HepG2 (cell line): ENCODE data around the gene ZG16. TPM values are rescaled to one million over a fixed set of nuclear protein-coding genes. Genes with fewer than 3 reads are reported as not detected.

Experiments
- ATAC-seq: fragments of 200-7000 bp; cut with Tn5 transposase; 3 replicates; pipeline ENCODE4 v1.9.1; 2020; ENCODE audit warnings: mild to moderate bottlenecking, moderate library complexity
- BruUV-seq: library from RNA; stranded (reverse); fragments of 400-500 nt; replicated peaks from 2 replicates; lab custom pipeline; 2021; lab: Mats Ljungman, UMichigan
- CTCF ChIA-PET: fragments of 300-600 bp; formaldehyde crosslinking; extraction: SDS; loops from one replicate; lab custom pipeline; 2021; ENCODE audit warnings: low total read pairs, inconsistent platforms, low intra/inter-chr PET ratio; lab: Yijun Ruan, JAX
- POLR2A ChIA-PET: fragments of 350-600 bp; sonication (Branson Sonifier 250); formaldehyde crosslinking; loops from one replicate; lab custom pipeline; 2020; ENCODE audit warnings: antibody characterized with exemption, inconsistent platforms; lab: Yijun Ruan, JAX
- DNase-seq: peaks from one replicate; pipeline ENCODE4 v3.0.0-alpha.2; 2015; ENCODE audit warnings: low spot score
- FAIRE-seq: peaks from 3 replicates; lab custom pipeline; 2011; peaks lifted over from hg19 to GRCh38; lab: Jason Lieb, UNC
- H2AFZ ChIP-seq: one replicate; pipeline ENCODE4 v1.6.1; 2011; ENCODE audit warnings: low read length, inconsistent platforms
- H3K27ac ChIP-seq: fragments of 300-600 bp; 3 replicates; pipeline ENCODE4 v1.8.0; 2011; ENCODE audit warnings: mixed run types, mild to moderate bottlenecking, mixed read lengths, low read length, inconsistent platforms; ENCODE audit not compliant: insufficient read depth; ENCODE audit errors: extremely low read length
- H3K27me3 ChIP-seq, 2 experiments: fragments of 200-600 bp in 1 of 2; 2 replicates in 1 of 2; 3 replicates in 1 of 2; pipeline versions ENCODE4 v1.6.0 to v1.8.0; 2011; ENCODE audit warnings: low read length in 2 of 2, mild to moderate bottlenecking in 2 of 2, moderate library complexity in 2 of 2, inconsistent platforms in 1 of 2; ENCODE audit not compliant: insufficient read depth in 2 of 2, control insufficient read depth in 1 of 2
- H3K36me3 ChIP-seq, 2 experiments: fragments of 200-600 bp in 1 of 2; replicated peaks in 1 of 2; 2 replicates in 1 of 2; 3 replicates in 1 of 2; pipeline versions ENCODE4 v1.5.1 to v1.8.0; 2011; ENCODE audit warnings: low read length in 2 of 2, inconsistent platforms in 1 of 2; ENCODE audit not compliant: insufficient read depth in 2 of 2, control insufficient read depth in 1 of 2
- H3K4me1 ChIP-seq: 2 replicates; pipeline ENCODE4 v1.5.1; 2012; ENCODE audit warnings: low read length, inconsistent platforms; ENCODE audit not compliant: insufficient read depth
- H3K4me2 ChIP-seq: 2 replicates; pipeline ENCODE4 v1.6.0; 2011; ENCODE audit warnings: low read depth, low read length, inconsistent platforms
- H3K4me3 ChIP-seq, 3 experiments: fragments of 200-600 bp in 1 of 3; sonication (generic), shearing (Covaris generic) in 1 of 3; replicated peaks in 1 of 3; 2 replicates each; pipeline ENCODE4 v1.5.1; 2011 to 2016; ENCODE audit warnings: low read length in 3 of 3, inconsistent platforms in 2 of 3, low read depth in 2 of 3, mild to moderate bottlenecking in 2 of 3, control low read depth in 1 of 3, mixed read lengths in 1 of 3; ENCODE audit not compliant: insufficient read depth in 1 of 3
- H3K79me2 ChIP-seq: one replicate; pipeline ENCODE4 v1.6.1; 2011; ENCODE audit warnings: low read length, inconsistent platforms; ENCODE audit not compliant: insufficient read depth
- H3K9ac ChIP-seq: 2 replicates; pipeline ENCODE4 v1.6.0; 2011; ENCODE audit warnings: mild to moderate bottlenecking, low read depth, low read length, inconsistent platforms; ENCODE audit not compliant: insufficient read depth
- H3K9me3 ChIP-seq: 2 replicates; pipeline ENCODE4 v1.5.1; 2012; ENCODE audit warnings: mild to moderate bottlenecking, low read length
- H4K20me1 ChIP-seq: 2 replicates; pipeline ENCODE4 v1.6.0; 2011; ENCODE audit warnings: inconsistent platforms, mild to moderate bottlenecking, low read length, moderate library complexity; ENCODE audit not compliant: insufficient read depth
- JUN ChIP-seq: sonication (generic); formaldehyde crosslinking; IDR thresholded peaks from 2 replicates; pipeline ENCODE4 v1.4.0; 2020; ENCODE audit warnings: mild to moderate bottlenecking, missing genetic modification reagents
- SSRP1 ChIP-seq: IDR thresholded peaks from 2 replicates; pipeline ENCODE4 v1.6.1; 2016; ENCODE audit warnings: control low read depth
- ZNF121 ChIP-seq: sonication (generic); formaldehyde crosslinking; IDR thresholded peaks from 2 replicates; pipeline ENCODE4 v1.5.0; 2020; ENCODE audit warnings: mild to moderate bottlenecking, missing genetic modification reagents
- ZNF615 ChIP-seq: sonication (generic); formaldehyde crosslinking; IDR thresholded peaks from 2 replicates; pipeline ENCODE4 v1.5.0; 2020; ENCODE audit warnings: mild to moderate bottlenecking, missing genetic modification reagents, borderline replicate concordance
- WGBS: methylation state at CpG from one replicate; pipeline ENCODE4 v1.1.6; 2017; ENCODE audit warnings: low lambda C conversion rate; 5-methylcytosine and 5-hydroxymethylcytosine counted together
- in situ Hi-C: cut with HindIII; loops from 2 replicates; pipeline ENCODE4 v1.10.0; 2017; ENCODE audit warnings: low pct_unique_long_range_greater_than_20kb; ENCODE audit not compliant: extremely low pct_ligation_motif_present
- intact Hi-C: fragments of 100-400 bp; cut with micrococcal nuclease; formaldehyde crosslinking; loops from one replicate; pipeline ENCODE4 v1.10.0; 2022; ENCODE audit not compliant: unreplicated experiment
- polyA plus RNA-seq, 8 experiments: library from polyadenylated mRNA; depleted of rRNA in 3 of 8; stranded (reverse) in 7 of 8; unstranded in 1 of 8; fragments of >200 nt; fragmentation: Illumina TruSeq in 4 of 8; extraction: Trizol in 4 of 8; gene quantifications; 2 replicates each; pipeline versions ENCODE4 v1.2.1 to v1.2.3, GENCODE V29; 2011 to 2016; ENCODE audit warnings: low read depth in 4 of 8, missing spikeins in 1 of 8, mixed read lengths in 1 of 8; ENCODE audit not compliant: insufficient read depth in 1 of 8
- total RNA-seq, 5 experiments: library from RNA; depleted of rRNA; stranded (reverse); fragments of >200 nt; fragmentation: Illumina TruSeq; extraction: Trizol; gene quantifications; 2 replicates each; pipeline ENCODE4 v1.2.3, GENCODE V29; 2016; ENCODE audit warnings: low read depth in 1 of 5
- TF ChIP-seq, protein P1 (sequence below): sonication (generic); formaldehyde crosslinking; IDR thresholded peaks from 2 replicates; pipeline ENCODE4 v1.5.0; 2020; ENCODE audit warnings: mild to moderate bottlenecking, missing genetic modification reagents, borderline replicate concordance

The ZG16 gene
- total and polyA plus RNA-seq, 2 of the 13 experiments (the other 11 are each of a cell fraction or from before 2014, with no cell fraction given), result 0.04 to 0.07 TPM

DNA sequence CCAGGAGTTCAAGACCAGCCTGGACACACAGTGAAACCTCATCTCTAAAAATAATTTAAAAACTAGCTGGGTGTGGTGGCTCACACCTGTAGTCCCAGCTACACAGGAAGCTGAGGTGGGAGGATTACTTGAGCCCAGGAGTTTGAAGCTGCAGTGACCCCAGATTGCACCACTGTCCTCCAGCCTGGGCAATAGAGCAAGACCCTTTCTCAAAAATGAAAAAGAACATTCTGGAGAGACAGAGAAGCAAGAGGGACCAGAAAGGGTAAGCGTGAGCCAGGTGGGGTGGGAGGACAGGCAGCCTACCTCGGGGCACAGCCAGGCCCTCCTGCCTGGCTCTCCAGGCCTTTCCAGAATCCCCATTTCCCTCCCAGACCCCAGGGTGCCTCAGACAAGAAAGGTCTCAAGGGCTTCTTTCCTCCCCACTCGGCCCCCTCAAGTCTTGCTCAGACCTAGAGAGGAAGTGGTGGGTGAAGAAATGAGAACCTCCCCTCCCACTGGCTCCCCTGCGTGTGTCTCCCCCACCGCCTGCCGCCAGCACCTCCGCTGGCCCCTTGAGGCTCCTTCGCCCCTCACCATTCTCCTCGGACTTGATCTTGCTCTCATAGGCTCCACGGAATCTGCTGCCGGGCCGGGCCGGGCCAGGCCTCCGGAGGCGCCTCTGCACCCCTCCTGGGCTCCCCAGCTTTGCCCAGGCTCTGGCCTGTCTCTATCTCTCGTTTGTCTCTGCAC is 32.8 kb upstream of the ZG16 start:
- peaks cover 42% of the 10 kb centered on the region for H3K4me1 ChIP-seq
- no peak overlapping the region for H2AFZ ChIP-seq
- DNase-seq, result no peak
- H3K79me2 ChIP-seq, result no peaks in the 10 kb centered on the region
- H3K4me3 ChIP-seq, result no peak overlapping the region
- H3K9me3 ChIP-seq, result no peaks in the 10 kb centered on the region
- H3K9ac ChIP-seq, result no peak overlapping the region
- no peak for FAIRE-seq
- H3K4me2 ChIP-seq, result no peak overlapping the region
- intact Hi-C loops, result no loop called here
- WGBS, result 57% methylated on average over 16 of the region's 16 CpGs
- TF ChIP-seq JUN (no peak), ZNF121 (CRISPR knock-in tag) (peak; percentile 67; the same call in 1 of the 2 replicates)
- TF ChIP-seq, all 625 proteins: peak for 1
- POLR2A ChIA-PET, result no interaction called here
- Histone ChIP-seq H3K27ac (no peak overlapping the region), H3K27me3 (peaks cover 0 to 11% of the 10 kb centered on the region in 2 experiments; a peak in 3 of 5 replicates), H4K20me1 (no peaks in the 10 kb centered on the region), H3K36me3 (no peaks in the 10 kb centered on the region)
- CTCF ChIA-PET, result no interaction called here
- no TSS peak for BruUV-seq
- no peak for ATAC-seq
- in situ Hi-C loops, result no loop called here

DNA sequence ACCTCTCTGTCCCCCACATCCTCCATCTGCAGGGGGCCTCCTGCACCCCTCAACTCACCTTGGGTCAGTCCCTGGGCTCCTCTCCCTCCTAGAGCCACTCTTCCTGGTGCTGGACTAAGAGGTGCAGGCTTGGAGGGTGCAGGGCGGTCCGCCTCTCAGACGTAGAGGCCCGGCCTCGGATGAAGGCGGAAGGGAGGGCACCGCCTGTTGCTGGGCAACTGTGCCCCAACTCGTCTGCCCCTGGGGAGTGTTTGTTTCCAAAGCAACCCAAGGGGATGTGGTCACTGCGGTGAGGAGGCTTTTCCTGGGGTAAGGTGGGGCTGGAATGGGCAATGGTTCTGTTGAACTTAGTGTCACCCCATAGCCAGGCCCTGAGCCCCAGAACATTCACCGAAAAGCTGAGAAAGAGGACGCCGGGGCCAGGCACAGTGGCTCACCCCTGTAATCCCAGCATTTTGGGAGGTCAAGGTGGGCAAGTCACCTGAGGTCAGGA is 32.2 kb upstream of the ZG16 start, which contains the start of gene C16orf54:
TSS of gene C16orf54 (minus strand) at position 138 of the 493 bp plus-strand sequence. CDS start 1,039 bp downstream, outside the sequence.
- in situ Hi-C loops, result no loop called here
- ATAC-seq, result no peak
- no peak within 1 kb of the TSS for H3K9ac ChIP-seq

More for the DNA sequence above, 32.2 kb upstream of the ZG16 start, which contains the start of gene C16orf54:
- intact Hi-C loops, result no loop called here
- Histone ChIP-seq H3K4me2 (no peak within 1 kb of the TSS), H3K4me3 (no peak within 1 kb of the TSS), H3K9me3 (no peaks in the 10 kb centered on the region), H3K36me3 (no peaks in the 10 kb centered on the region), H3K4me1 (peaks cover 42% of the 10 kb centered on the region), H4K20me1 (no peaks in the 10 kb centered on the region), H2AFZ (no peak within 1 kb of the TSS), H3K27ac (no peak within 1 kb of the TSS), H3K79me2 (no peaks in the 10 kb centered on the region), H3K27me3 (peaks cover 0 to 11% of the 10 kb centered on the region in 2 experiments; a peak in 3 of 5 replicates)
- TF ChIP-seq ZNF615 (CRISPR knock-in tag) (no peak), SSRP1 (CRISPR knock-in tag) (no peak)
- TF ChIP-seq, protein P1, sequence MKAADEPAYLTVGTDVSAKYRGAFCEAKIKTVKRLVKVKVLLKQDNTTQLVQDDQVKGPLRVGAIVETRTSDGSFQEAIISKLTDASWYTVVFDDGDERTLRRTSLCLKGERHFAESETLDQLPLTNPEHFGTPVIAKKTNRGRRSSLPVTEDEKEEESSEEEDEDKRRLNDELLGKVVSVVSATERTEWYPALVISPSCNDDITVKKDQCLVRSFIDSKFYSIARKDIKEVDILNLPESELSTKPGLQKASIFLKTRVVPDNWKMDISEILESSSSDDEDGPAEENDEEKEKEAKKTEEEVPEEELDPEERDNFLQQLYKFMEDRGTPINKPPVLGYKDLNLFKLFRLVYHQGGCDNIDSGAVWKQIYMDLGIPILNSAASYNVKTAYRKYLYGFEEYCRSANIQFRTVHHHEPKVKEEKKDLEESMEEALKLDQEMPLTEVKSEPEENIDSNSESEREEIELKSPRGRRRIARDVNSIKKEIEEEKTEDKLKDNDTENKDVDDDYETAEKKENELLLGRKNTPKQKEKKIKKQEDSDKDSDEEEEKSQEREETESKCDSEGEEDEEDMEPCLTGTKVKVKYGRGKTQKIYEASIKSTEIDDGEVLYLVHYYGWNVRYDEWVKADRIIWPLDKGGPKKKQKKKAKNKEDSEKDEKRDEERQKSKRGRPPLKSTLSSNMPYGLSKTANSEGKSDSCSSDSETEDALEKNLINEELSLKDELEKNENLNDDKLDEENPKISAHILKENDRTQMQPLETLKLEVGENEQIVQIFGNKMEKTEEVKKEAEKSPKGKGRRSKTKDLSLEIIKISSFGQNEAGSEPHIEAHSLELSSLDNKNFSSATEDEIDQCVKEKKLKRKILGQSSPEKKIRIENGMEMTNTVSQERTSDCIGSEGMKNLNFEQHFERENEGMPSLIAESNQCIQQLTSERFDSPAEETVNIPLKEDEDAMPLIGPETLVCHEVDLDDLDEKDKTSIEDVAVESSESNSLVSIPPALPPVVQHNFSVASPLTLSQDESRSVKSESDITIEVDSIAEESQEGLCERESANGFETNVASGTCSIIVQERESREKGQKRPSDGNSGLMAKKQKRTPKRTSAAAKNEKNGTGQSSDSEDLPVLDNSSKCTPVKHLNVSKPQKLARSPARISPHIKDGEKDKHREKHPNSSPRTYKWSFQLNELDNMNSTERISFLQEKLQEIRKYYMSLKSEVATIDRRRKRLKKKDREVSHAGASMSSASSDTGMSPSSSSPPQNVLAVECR (CRISPR knock-in tag), result no peak
- FAIRE-seq, result no peak
- no TSS peak for BruUV-seq
- CTCF ChIA-PET, result no interaction called here
- DNase-seq, result no peak
- POLR2A ChIA-PET, result no interaction called here
- 65% methylated on average over 8 of the region's 12 CpGs for WGBS
